HepG2 (cell line): ENCODE data around the gene SYNC. TPM values are rescaled to one million over a fixed set of nuclear protein-coding genes. Genes with fewer than 3 reads are reported as not detected.

Source experiments
- ELF3 ChIP-seq: IDR thresholded peaks from 2 replicates; pipeline ENCODE4 v1.6.1; 2016; ENCODE audit warnings: missing genetic modification reagents, missing compliant biosample characterization
- HIVEP1 ChIP-seq: sonication (generic); formaldehyde crosslinking; IDR thresholded peaks from 2 replicates; pipeline ENCODE4 v1.4.0; 2020; ENCODE audit warnings: mild to moderate bottlenecking, missing genetic modification reagents
- HMGA1 ChIP-seq: sonication (generic); formaldehyde crosslinking; conservative IDR thresholded peaks from 2 replicates; pipeline ENCODE4 v1.4.0; 2020; ENCODE audit warnings: missing genetic modification reagents
- KDM4B ChIP-seq: sonication (generic); formaldehyde crosslinking; IDR thresholded peaks from 2 replicates; pipeline ENCODE4 v1.4.0; 2020; ENCODE audit warnings: missing genetic modification reagents
- POLR2AphosphoS5 ChIP-seq: IDR thresholded peaks from 2 replicates; pipeline ENCODE4 v1.6.1; 2012; ENCODE audit warnings: low read depth, low read length
- REPIN1 ChIP-seq: sonication (generic); formaldehyde crosslinking; IDR thresholded peaks from 2 replicates; pipeline ENCODE4 v1.8.0; 2022; ENCODE audit warnings: missing genetic modification reagents, low read depth, mild to moderate bottlenecking, borderline replicate concordance
- TCF7 ChIP-seq: sonication (generic); IDR thresholded peaks from 2 replicates; pipeline ENCODE4 v1.6.1; 2016; ENCODE audit warnings: antibody characterized with exemption, low read depth
- YY1 ChIP-seq: IDR thresholded peaks from 2 replicates; pipeline ENCODE4 v1.6.1; 2011; ENCODE audit warnings: low read length, low read depth, moderate library complexity, mild to moderate bottlenecking; ENCODE audit not compliant: insufficient read depth, insufficient replicate concordance
- ZBTB1 ChIP-seq: sonication (generic); formaldehyde crosslinking; IDR thresholded peaks from 2 replicates; pipeline ENCODE4 v1.4.0; 2020; ENCODE audit warnings: missing genetic modification reagents, borderline replicate concordance
- ZFP36L2 ChIP-seq: sonication (generic); formaldehyde crosslinking; IDR thresholded peaks from 2 replicates; pipeline ENCODE4 v1.4.0; 2020; ENCODE audit warnings: missing genetic modification reagents
- ZNF264 ChIP-seq: sonication (generic); formaldehyde crosslinking; IDR thresholded peaks from 2 replicates; pipeline ENCODE4 v1.4.0; 2020; ENCODE audit warnings: missing genetic modification reagents
- ZNF350 ChIP-seq: sonication (generic); formaldehyde crosslinking; IDR thresholded peaks from 2 replicates; pipeline ENCODE4 v1.4.0; 2020; ENCODE audit warnings: mild to moderate bottlenecking, low read depth, missing genetic modification reagents, borderline replicate concordance
- ZNF557 ChIP-seq: sonication (generic); formaldehyde crosslinking; IDR thresholded peaks from 2 replicates; pipeline ENCODE4 v1.4.0; 2020; ENCODE audit warnings: missing genetic modification reagents
- polyA plus RNA-seq, 8 experiments: library from polyadenylated mRNA; depleted of rRNA in 3 of 8; stranded (reverse) in 7 of 8; unstranded in 1 of 8; fragments of >200 nt; fragmentation: Illumina TruSeq in 4 of 8; extraction: Trizol in 4 of 8; gene quantifications; 2 replicates each; pipeline versions ENCODE4 v1.2.1 to v1.2.3, GENCODE V29; 2011 to 2016; ENCODE audit warnings: low read depth in 4 of 8, missing spikeins in 1 of 8, mixed read lengths in 1 of 8; ENCODE audit not compliant: insufficient read depth in 1 of 8
- total RNA-seq, 5 experiments: library from RNA; depleted of rRNA; stranded (reverse); fragments of >200 nt; fragmentation: Illumina TruSeq; extraction: Trizol; gene quantifications; 2 replicates each; pipeline ENCODE4 v1.2.3, GENCODE V29; 2016; ENCODE audit warnings: low read depth in 1 of 5
- TF ChIP-seq, protein P1 (sequence below), 2 experiments: sonication (generic) in 1 of 2; formaldehyde crosslinking in 1 of 2; IDR thresholded peaks; 2 replicates each; pipeline versions ENCODE4 v1.4.0 to v1.6.1; 2018 to 2020; ENCODE audit warnings: missing genetic modification reagents in 2 of 2, borderline replicate concordance in 1 of 2, low read depth in 1 of 2, mild to moderate bottlenecking in 1 of 2, missing biosample characterization in 1 of 2
- TF ChIP-seq, protein P2 (sequence below): IDR thresholded peaks from 2 replicates; pipeline ENCODE4 v1.6.1; 2018; ENCODE audit warnings: missing genetic modification reagents, mild to moderate bottlenecking, missing compliant biosample characterization
- TF ChIP-seq, protein P3 (sequence below), 2 experiments: sonication (generic) in 1 of 2; formaldehyde crosslinking in 1 of 2; IDR thresholded peaks; 2 replicates each; pipeline versions ENCODE4 v1.5.1 to v1.6.1; 2011 to 2020; ENCODE audit warnings: borderline replicate concordance in 1 of 2, low read depth in 1 of 2, low read length in 1 of 2, mild to moderate bottlenecking in 1 of 2, missing genetic modification reagents in 1 of 2, moderate library complexity in 1 of 2
- TF ChIP-seq, protein P4 (sequence below): IDR thresholded peaks from 2 replicates; pipeline ENCODE4 v1.6.1; 2012; ENCODE audit warnings: low read length, improper control_type of control experiment
- TF ChIP-seq, protein P5 (sequence below): sonication (generic); formaldehyde crosslinking; IDR thresholded peaks from 2 replicates; pipeline ENCODE4 v1.5.0; 2020; ENCODE audit warnings: missing genetic modification reagents

The SYNC gene
- total and polyA plus RNA-seq, 2 of the 13 experiments (the other 11 are each of a cell fraction or from before 2014, with no cell fraction given): 2.4 to 5.4 TPM

DNA sequence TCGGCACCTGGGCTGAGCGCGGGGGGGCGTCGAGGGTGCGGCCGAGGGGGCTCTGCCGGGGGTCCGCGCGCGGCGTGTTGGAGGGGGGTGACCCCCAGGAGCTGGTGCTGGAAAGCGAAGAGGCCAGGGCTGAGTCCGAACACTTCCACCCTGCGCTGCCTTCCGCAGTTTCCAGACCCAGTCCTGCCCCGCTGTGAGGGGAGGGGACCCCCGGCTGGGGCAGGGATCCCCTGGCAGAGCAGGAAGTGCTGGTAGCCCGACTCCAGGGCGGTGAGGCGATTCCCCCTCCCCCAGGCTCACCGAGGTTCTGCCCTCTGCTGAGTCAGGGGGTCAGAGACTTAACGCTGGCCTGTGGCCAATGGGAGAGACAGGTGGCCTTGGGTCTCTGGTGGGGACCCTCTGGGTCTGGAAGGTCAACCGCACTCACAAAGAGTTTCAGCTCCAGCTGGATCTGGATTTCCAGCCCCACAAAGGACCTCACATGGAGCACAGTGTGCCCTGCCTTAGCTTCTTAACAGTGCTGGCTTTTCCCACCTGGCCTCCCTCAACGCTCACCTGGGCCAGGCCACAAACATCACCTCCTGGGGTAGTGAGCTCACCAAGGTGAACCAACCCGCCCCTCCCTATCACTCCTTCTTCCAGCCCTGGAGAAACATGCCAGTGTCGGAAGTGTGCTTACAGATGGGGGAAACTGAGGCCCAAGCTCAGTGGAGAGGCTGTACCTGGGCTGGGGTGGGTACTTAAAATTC is 39.8 kb upstream of the SYNC start (continued):
- TF ChIP-seq, protein P1, sequence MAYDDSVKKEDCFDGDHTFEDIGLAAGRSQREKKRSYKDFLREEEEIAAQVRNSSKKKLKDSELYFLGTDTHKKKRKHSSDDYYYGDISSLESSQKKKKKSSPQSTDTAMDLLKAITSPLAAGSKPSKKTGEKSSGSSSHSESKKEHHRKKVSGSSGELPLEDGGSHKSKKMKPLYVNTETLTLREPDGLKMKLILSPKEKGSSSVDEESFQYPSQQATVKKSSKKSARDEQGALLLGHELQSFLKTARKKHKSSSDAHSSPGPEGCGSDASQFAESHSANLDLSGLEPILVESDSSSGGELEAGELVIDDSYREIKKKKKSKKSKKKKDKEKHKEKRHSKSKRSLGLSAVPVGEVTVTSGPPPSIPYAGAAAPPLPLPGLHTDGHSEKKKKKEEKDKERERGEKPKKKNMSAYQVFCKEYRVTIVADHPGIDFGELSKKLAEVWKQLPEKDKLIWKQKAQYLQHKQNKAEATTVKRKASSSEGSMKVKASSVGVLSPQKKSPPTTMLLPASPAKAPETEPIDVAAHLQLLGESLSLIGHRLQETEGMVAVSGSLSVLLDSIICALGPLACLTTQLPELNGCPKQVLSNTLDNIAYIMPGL (CRISPR knock-in tag; IDR thresholded peaks at IDR 0.05; ENCODE audit: borderline replicate concordance in 1 of 2, low read depth in 1 of 2): peak; percentile 58 to 63; a peak in 2 of 4 replicates
- TF ChIP-seq ZBTB1 (CRISPR knock-in tag) (no peak), ZFP36L2 (CRISPR knock-in tag) (no peak), ZNF350 (CRISPR knock-in tag) (no peak), HMGA1 (CRISPR knock-in tag) (no peak), KDM4B (CRISPR knock-in tag) (no peak), YY1 (peak; percentile 1), REPIN1 (0 out of 2 replicates have a peak, but pooled peaks have one; percentile 31), POLR2AphosphoS5 (no peak), ELF3 (CRISPR knock-in tag) (peak; percentile 73), HIVEP1 (CRISPR knock-in tag) (peak; percentile 60; the same call in 1 of the 2 replicates), ZNF557 (CRISPR knock-in tag) (no peak), TCF7 (no peak), ZNF264 (CRISPR knock-in tag) (no peak)
- TF ChIP-seq, protein P2, sequence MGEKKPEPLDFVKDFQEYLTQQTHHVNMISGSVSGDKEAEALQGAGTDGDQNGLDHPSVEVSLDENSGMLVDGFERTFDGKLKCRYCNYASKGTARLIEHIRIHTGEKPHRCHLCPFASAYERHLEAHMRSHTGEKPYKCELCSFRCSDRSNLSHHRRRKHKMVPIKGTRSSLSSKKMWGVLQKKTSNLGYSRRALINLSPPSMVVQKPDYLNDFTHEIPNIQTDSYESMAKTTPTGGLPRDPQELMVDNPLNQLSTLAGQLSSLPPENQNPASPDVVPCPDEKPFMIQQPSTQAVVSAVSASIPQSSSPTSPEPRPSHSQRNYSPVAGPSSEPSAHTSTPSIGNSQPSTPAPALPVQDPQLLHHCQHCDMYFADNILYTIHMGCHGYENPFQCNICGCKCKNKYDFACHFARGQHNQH (CRISPR knock-in tag): 0 out of 2 replicates have a peak, but pooled peaks have one; percentile 32
- TF ChIP-seq, protein P3, sequence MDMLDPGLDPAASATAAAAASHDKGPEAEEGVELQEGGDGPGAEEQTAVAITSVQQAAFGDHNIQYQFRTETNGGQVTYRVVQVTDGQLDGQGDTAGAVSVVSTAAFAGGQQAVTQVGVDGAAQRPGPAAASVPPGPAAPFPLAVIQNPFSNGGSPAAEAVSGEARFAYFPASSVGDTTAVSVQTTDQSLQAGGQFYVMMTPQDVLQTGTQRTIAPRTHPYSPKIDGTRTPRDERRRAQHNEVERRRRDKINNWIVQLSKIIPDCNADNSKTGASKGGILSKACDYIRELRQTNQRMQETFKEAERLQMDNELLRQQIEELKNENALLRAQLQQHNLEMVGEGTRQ (IDR thresholded peaks at IDR 0.05; ENCODE audit: low read depth, low read length): no peak
- TF ChIP-seq, protein P3 (CRISPR knock-in tag; IDR thresholded peaks at IDR 0.05; ENCODE audit: borderline replicate concordance): no peak
- TF ChIP-seq, protein P4, sequence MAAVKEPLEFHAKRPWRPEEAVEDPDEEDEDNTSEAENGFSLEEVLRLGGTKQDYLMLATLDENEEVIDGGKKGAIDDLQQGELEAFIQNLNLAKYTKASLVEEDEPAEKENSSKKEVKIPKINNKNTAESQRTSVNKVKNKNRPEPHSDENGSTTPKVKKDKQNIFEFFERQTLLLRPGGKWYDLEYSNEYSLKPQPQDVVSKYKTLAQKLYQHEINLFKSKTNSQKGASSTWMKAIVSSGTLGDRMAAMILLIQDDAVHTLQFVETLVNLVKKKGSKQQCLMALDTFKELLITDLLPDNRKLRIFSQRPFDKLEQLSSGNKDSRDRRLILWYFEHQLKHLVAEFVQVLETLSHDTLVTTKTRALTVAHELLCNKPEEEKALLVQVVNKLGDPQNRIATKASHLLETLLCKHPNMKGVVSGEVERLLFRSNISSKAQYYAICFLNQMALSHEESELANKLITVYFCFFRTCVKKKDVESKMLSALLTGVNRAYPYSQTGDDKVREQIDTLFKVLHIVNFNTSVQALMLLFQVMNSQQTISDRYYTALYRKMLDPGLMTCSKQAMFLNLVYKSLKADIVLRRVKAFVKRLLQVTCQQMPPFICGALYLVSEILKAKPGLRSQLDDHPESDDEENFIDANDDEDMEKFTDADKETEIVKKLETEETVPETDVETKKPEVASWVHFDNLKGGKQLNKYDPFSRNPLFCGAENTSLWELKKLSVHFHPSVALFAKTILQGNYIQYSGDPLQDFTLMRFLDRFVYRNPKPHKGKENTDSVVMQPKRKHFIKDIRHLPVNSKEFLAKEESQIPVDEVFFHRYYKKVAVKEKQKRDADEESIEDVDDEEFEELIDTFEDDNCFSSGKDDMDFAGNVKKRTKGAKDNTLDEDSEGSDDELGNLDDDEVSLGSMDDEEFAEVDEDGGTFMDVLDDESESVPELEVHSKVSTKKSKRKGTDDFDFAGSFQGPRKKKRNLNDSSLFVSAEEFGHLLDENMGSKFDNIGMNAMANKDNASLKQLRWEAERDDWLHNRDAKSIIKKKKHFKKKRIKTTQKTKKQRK: no peak
- TF ChIP-seq, protein P5, sequence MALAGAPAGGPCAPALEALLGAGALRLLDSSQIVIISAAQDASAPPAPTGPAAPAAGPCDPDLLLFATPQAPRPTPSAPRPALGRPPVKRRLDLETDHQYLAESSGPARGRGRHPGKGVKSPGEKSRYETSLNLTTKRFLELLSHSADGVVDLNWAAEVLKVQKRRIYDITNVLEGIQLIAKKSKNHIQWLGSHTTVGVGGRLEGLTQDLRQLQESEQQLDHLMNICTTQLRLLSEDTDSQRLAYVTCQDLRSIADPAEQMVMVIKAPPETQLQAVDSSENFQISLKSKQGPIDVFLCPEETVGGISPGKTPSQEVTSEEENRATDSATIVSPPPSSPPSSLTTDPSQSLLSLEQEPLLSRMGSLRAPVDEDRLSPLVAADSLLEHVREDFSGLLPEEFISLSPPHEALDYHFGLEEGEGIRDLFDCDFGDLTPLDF (CRISPR knock-in tag): no peak
